NCI-H82 (cell line): ENCODE data around the gene EPB41L1.
A peak's percentile ranks its signal among the peaks of the same experiment; 100 is the strongest.
"Not testable (repeated sequence)": the region's sequence is repeated elsewhere in the genome, so short reads cannot be mapped to it uniquely, and the experiment has no call there.

Experiments
- DNase-seq: peaks from one replicate; lab custom pipeline; 2025; lab: John Stamatoyannopoulos, UW

EPB41L1 gene

DNA sequence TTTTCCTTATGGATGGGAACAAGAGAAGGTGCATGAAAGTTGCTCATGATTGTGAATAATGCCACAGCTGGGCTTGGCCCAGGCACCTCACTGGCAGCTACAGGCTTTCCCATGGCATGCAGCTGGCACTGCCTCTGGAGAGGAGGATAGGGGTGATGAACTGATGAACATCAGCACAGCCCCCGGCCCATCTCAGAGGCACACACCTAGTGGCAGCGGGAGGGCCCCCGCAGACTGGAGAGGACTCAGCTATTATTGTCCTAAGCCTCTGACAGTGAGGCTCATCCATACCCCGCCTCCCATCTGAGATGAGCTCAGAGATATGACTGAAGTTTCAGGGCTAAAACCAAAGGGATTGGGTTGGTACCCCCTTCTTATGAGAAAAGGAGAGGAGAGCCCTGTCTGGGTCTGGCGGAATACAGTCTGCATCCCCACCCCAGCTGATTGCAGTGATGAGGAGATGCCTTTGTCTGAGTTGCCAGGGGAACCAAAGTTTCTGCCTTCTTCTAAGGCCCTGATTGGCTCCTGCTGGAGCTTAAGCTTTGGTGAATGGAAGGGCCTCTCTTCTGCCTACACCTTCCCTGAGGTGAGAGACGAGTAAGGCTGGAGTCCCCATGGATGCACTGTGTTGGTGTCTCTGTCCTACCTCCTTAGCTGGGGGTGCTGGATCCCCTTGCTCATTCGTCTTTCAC is 27.6 kb upstream of the EPB41L1 start:
- peak; percentile 47 for DNase-seq

DNA sequence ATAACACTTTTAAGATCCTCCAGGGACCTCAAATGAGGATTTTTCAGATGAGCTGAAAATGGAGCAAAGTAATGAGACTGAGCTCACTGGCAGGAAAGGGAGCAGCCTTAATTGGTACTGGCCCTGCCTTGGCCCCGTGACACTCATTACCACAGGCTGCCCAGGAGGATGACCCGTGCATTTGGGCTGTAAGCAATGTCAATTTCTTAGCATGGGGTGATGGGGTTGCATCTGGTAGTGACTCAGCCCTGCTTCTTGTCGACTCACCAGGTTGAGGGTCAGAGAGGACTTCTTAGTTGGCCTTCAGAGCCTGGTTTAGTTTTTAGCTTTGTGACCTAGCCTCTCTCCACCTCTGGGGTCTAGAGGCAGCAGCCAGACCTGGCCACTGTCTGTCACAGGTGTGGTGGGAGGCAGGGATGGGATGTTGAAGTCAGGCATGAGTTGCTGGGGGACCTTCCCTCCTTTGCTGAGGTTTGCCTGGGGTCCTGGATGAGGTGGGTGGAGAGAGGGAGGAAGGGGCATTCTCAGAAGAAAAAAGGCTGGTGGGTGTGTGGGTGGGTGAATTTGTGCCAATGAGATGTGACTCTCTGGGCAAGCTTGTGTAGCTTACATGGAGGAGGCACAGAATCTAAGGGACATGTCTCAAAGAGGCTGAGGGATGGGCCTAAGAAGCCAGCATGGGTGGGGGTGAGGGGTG is 25.9 kb upstream of the EPB41L1 start:
- no peak for DNase-seq

DNA sequence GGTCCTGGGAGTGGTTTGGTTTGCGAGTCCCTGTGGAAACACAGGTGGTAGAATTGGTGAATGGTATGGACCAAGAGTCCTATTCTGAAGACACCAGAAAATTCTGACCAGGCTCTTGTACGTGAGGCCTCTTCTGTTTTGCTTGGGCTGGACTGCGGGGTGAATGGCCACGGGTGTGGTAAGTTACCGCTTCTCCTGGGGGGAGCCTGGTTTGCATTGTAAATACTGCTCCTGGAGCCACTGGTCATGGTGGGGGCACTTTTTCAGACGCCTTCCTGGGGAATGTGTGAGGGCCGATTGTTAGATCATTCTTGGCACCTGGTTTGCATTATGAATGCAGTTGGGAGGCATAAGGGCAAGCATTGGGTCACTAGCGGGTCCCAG is 25.4 kb upstream of the EPB41L1 start:
- no peak for DNase-seq

DNA sequence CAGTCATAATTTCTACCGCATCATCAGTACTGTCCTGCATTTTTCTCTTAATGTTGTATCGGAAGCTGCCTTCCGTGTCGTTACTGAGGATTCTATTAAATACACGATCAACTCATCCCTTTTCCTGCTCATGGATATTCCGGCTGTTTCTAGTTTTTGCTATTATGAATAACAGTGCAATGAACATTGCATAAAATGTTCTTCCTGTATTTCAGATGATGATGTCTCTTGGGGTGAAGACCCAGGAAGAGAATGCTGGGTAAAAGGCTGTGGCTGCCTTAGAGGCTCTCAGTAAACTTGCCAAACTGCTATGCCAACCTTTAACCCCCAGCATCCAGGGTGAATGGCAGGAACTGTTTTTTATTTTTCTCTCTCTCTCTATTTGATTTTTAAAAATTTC is 24.1 kb upstream of the EPB41L1 start:
- no peak for DNase-seq

GRCh38 chr20:36132802-36133211 is 21.7 kb upstream of the EPB41L1 start:
- DNase-seq = peak; percentile 47

- no peak for DNase-seq
Observed at GRCh38 chr20:36133821-36134220, 20.7 kb upstream of the EPB41L1 start.

DNA sequence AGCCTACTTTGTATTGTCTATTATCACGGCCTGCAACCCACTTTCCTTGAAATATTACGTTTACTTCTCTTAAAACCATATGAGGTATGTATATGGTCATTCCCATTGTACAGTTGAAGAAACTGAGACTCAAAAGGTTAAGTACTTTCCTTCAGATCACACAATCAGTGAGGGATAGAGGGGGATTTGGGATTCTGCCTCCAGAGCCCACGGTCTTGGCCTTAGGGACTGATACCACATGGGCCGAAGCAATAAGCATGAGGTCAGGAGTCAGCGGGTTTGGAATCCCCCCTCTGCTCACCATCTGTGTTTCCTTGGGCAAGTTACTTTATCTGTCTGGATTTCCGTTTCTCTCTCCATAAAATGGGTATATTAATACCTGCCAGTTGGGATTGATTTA is 19.4 kb upstream of the EPB41L1 start:
- DNase-seq = no peak

DNA sequence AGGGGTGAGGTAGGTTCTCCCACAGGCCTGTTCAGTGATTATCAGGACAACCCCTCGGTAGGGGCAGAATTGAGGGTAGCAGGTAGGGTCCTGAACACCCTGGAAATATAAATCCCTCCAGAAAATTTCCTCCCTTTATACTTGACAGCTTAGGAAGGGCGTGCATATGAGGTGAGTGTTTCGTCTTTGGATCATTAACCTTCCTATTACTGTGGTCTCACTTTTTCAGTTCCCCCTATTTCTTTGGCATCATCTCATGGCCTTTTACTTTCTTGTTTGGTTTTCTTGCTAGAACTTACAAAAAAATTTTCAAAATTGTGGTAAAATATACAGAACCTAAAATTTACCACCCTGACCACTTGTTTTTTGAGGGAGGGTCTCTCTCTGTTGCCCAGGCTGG is 18.7 kb upstream of the EPB41L1 start:
- no peak for DNase-seq

GRCh38 chr20:36137313-36137712 is 17.2 kb upstream of the EPB41L1 start:
- DNase-seq = not testable (repeated sequence)

- no peak for DNase-seq
Observed at GRCh38 chr20:36141310-36141709, 13.2 kb upstream of the EPB41L1 start.

GRCh38 chr20:36144336-36144735 is 10.2 kb upstream of the EPB41L1 start:
- DNase-seq = no peak

GRCh38 chr20:36145877-36146707 is 8.4 kb upstream of the EPB41L1 start:
- peak; percentile 85 for DNase-seq

DNA sequence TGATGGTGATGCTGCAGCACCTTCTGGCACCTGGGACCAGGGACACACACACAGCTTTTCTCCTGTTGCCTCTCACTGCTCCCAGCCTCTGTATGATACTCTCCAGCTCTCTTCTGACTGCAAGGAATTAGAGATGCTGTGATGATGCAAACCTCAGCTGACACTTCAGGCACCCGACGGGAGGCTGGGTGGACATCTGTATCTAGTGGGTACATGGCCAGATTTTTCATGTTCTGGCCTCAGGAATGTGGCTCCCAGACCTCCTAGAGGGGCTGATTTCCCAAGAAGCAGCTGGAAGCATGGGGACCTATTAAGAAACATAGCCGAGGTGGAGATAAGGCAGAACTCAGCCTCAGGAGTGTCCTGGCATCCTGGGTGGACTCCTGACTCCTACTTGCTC is 6.8 kb upstream of the EPB41L1 start:
- no peak for DNase-seq

- no peak for DNase-seq
Observed at GRCh38 chr20:36148439-36148838, 6.1 kb upstream of the EPB41L1 start.

- no peak for DNase-seq
Observed at GRCh38 chr20:36149012-36149411, 5.5 kb upstream of the EPB41L1 start.

- DNase-seq = no peak
Observed at GRCh38 chr20:36149469-36149868, 5.1 kb upstream of the EPB41L1 start.

- DNase-seq = no peak
Observed at GRCh38 chr20:36150489-36150846, 4.1 kb upstream of the EPB41L1 start.

GRCh38 chr20:36150847-36151539 is 3.5 kb upstream of the EPB41L1 start:
- no peak for DNase-seq

DNA sequence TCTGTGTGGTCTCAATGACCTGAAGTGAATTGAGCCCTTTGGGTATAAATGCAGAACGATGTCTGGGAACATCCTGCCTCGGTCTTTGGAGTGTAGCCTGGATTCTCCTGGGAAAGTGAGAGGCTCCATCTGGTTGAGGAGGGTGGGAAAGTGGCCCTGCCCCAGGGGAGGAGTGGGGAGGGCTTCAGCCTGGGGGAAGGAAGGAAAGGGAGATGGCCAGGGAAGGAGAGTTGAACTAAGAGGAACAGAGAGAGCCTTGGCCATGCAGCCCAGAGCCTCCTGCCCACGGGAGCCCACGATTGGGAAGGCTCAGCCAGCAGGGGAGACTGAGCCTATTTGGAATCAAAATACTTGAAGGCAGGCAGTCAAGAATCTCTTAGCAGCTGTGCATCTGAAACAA is 2.3 kb upstream of the EPB41L1 start:
- peak; percentile 46 for DNase-seq

- no peak for DNase-seq
Observed at GRCh38 chr20:36153204-36153603, 1.3 kb upstream of the EPB41L1 start.

- peak; percentile 87 for DNase-seq
Observed at GRCh38 chr20:36153736-36154699, 522 bp upstream of the EPB41L1 start.
